HG03521 (cell line): Measurements from ENCODE around the gene COL17A1.

Experiments
- ATAC-seq: cut with Tn5 transposase; IDR thresholded peaks from one replicate; pipeline ENCODE4 v1.9.1; 2021; ENCODE audit warnings: mild to moderate bottlenecking, moderate library complexity; ENCODE audit not compliant: unreplicated experiment

COL17A1 gene

GRCh38 chr10:104053201-104053600, 32.5 kb downstream of the COL17A1 start:
- ATAC-seq = no peak

GRCh38 chr10:104052431-104052830, 33.2 kb downstream of the COL17A1 start:
- ATAC-seq = no peak

GRCh38 chr10:104049504-104050250, 36.0 kb downstream of the COL17A1 start:
- no peak for ATAC-seq

- no peak for ATAC-seq
Observed at GRCh38 chr10:104046651-104047050, 39.0 kb downstream of the COL17A1 start.

GRCh38 chr10:104045151-104046089, 40.3 kb downstream of the COL17A1 start:
- no peak for ATAC-seq

GRCh38 chr10:104043854-104044253, 41.8 kb downstream of the COL17A1 start:
- no peak for ATAC-seq

GRCh38 chr10:104043185-104043830, 42.4 kb downstream of the COL17A1 start:
- no peak for ATAC-seq

- ATAC-seq = no peak
Observed at GRCh38 chr10:104041891-104042535, 43.7 kb downstream of the COL17A1 start.

GRCh38 chr10:104040862-104041789, 44.6 kb downstream of the COL17A1 start:
- ATAC-seq = no peak

GRCh38 chr10:104040382-104040781, 45.3 kb downstream of the COL17A1 start:
- ATAC-seq = no peak

- no peak for ATAC-seq
Observed at GRCh38 chr10:104038958-104039752, 46.5 kb downstream of the COL17A1 start.

- ATAC-seq = no peak
Observed at GRCh38 chr10:104038537-104038936, 47.1 kb downstream of the COL17A1 start.

GRCh38 chr10:104037261-104037951, 48.3 kb downstream of the COL17A1 start:
- no peak for ATAC-seq

- no peak for ATAC-seq
Observed at GRCh38 chr10:104036518-104037260, 49.0 kb downstream of the COL17A1 start.

GRCh38 chr10:104036069-104036384, 49.7 kb downstream of the COL17A1 start:
- no peak for ATAC-seq

- ATAC-seq = no peak
Observed at GRCh38 chr10:104035194-104036068, 50.2 kb downstream of the COL17A1 start.
